Fibroblast of lung (primary cell): ENCODE measurements around the gene SLC45A2. TPM values are rescaled to one million over a fixed set of nuclear protein-coding genes. Genes with fewer than 3 reads are reported as not detected.

ENCODE experiments used
- DNase-seq, 2 donors: peaks; one replicate each; pipeline versions ENCODE4 v3.0.0 to v3.0.0-alpha.2; 2010; ENCODE audit warnings: low read depth in 2 of 2
- H2AFZ ChIP-seq: 2 replicates; pipeline ENCODE4 v1.5.1; 2012; ENCODE audit warnings: low read length, control low read depth, inconsistent platforms
- H3K27ac ChIP-seq: 2 replicates; pipeline ENCODE4 v1.5.1; 2011; ENCODE audit warnings: low read length, control low read depth; ENCODE audit not compliant: insufficient read depth
- H3K27me3 ChIP-seq: 2 replicates; pipeline ENCODE4 v1.5.1; 2011; ENCODE audit warnings: mild to moderate bottlenecking, low read length; ENCODE audit not compliant: control insufficient read depth, insufficient read depth
- H3K36me3 ChIP-seq: 2 replicates; pipeline ENCODE4 v1.5.1; 2011; ENCODE audit warnings: low read length; ENCODE audit not compliant: control insufficient read depth, insufficient read depth
- H3K4me1 ChIP-seq: 2 replicates; pipeline ENCODE4 v1.5.1; 2011; ENCODE audit warnings: low read length; ENCODE audit not compliant: control insufficient read depth, insufficient read depth; ENCODE audit errors: extremely low read depth
- H3K4me2 ChIP-seq: 2 replicates; pipeline ENCODE4 v1.5.1; 2011; ENCODE audit warnings: low read length, control low read depth; ENCODE audit not compliant: insufficient read depth; ENCODE audit errors: extremely low read depth
- H3K4me3 ChIP-seq, 4 experiments: fragments of 200-600 bp in 1 of 4; sonication (generic) in 1 of 4; replicated peaks in 1 of 4; 2 replicates each; pipeline ENCODE4 v1.5.1; 2011 to 2016; ENCODE audit warnings: low read length in 4 of 4, low read depth in 3 of 4, mild to moderate bottlenecking in 3 of 4, control low read depth in 2 of 4, inconsistent platforms in 1 of 4, mixed read lengths in 1 of 4; ENCODE audit not compliant: insufficient read depth in 1 of 4; ENCODE audit errors: control extremely low read depth in 1 of 4
- H3K79me2 ChIP-seq: 2 replicates; pipeline ENCODE4 v1.5.1; 2012; ENCODE audit warnings: mild to moderate bottlenecking, low read length, inconsistent platforms; ENCODE audit not compliant: control insufficient read depth, insufficient read depth
- H3K9ac ChIP-seq: 2 replicates; pipeline ENCODE4 v1.5.1; 2011; ENCODE audit warnings: mild to moderate bottlenecking, low read length, control low read depth; ENCODE audit not compliant: insufficient read depth
- H3K9me3 ChIP-seq: 2 replicates; pipeline ENCODE4 v1.5.1; 2012; ENCODE audit warnings: low read depth, low read length; ENCODE audit not compliant: control insufficient read depth, insufficient read depth
- H4K20me1 ChIP-seq: 2 replicates; pipeline ENCODE4 v1.5.1; 2011; ENCODE audit warnings: low read length; ENCODE audit not compliant: control insufficient read depth, insufficient read depth; ENCODE audit errors: extremely low read depth
- EZH2 ChIP-seq: IDR thresholded peaks from 2 replicates; pipeline ENCODE4 v1.5.1; 2012; ENCODE audit warnings: low read length, control low read depth, mild to moderate bottlenecking; ENCODE audit errors: missing control alignments
- polyA plus RNA-seq, 2 donors: library from polyadenylated mRNA; depleted of rRNA in 1 of 2; stranded (reverse) in 1 of 2; unstranded in 1 of 2; fragments of >200 nt; gene quantifications; 2 replicates each; pipeline ENCODE4 v1.2.1, GENCODE V29; 2011 to 2012; ENCODE audit warnings: missing spikeins in 1 of 2
- total RNA-seq: library from RNA; depleted of rRNA; stranded (reverse); fragments of >200 nt; gene quantifications from 2 replicates; pipeline ENCODE4 v1.2.1, GENCODE V29; 2014
- TF ChIP-seq, protein P1 (sequence below), 2 donors: IDR thresholded peaks in 1 of 2; conservative IDR thresholded peaks in 1 of 2; 1 replicate in 1 of 2; 2 replicates in 1 of 2; pipeline ENCODE4 v1.5.1; 2011 to 2012; ENCODE audit warnings: low read length in 2 of 2, control low read depth in 1 of 2, inconsistent platforms in 1 of 2, low read depth in 1 of 2, mild to moderate bottlenecking in 1 of 2

Gene SLC45A2
- total and polyA plus RNA-seq, 2 donors (not counting 1 experiment from before 2014, with no cell fraction given), result under 0.01 TPM; not detected in 1

DNA sequence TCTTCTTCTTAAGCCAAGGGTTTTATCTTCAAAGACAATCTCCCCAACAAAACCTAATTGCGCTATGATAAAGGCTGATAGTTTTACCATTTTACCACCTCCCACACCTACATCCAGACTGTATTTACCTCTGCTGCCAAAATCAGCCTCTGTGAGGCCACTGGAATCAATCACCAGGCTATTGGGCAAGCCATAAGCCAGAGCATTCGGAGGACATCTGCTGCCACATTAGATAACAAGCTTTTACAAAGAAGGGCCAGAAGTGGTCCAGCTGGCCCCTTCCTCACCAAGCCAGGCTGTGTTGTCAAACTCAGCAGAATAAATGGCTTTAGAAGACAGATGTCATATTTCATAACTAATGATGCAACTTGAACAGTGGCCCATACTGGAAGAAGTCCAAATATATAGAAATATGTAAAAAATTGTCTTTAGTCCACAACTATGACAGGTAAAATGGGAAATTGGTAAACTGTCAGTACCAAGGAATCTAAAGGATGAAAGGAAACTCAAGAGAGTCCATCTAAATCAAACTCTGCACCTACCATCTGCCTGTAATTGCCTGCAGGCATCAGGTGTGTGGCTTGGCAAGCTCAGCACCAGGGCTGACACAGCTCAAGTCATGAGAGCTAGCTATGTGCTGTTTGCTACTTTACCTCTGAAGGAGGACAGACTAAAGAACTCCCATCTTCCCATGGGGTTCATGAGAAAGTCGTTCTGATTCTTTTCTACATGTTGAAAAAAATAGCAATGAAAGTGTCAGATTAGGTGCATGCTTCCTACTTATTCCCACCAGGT, 16.1 kb downstream of the SLC45A2 start:
- no peaks in the 10 kb centered on the region for H3K27me3 ChIP-seq

DNA sequence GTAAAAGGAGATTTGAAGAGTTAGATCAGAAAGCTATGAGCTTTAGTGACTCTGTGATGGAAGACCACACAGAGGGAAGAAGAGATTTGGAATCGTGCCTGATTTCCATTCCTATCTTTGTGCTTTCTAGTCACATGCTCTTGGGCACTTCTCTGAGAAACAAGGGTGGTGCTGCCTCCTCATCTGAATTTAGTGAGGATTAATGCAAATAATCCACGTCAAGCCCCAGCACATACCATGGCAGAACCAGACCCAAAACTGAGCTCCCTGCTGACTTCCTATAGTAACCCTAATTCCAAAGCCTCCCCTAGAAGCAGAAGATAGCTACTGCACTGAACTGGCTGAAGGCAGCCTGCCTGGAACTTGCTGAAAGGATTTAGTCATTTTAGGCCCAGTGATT, 17.7 kb downstream of the SLC45A2 start:
- Histone ChIP-seq H4K20me1 (no peaks in the 10 kb centered on the region), H3K9ac (no peak overlapping the region), H3K4me3 (no peak overlapping the region), H2AFZ (no peak overlapping the region), H3K27ac (no peak overlapping the region), H3K36me3 (no peaks in the 10 kb centered on the region), H3K4me1 (no peaks in the 10 kb centered on the region), H3K4me2 (no peak overlapping the region), H3K79me2 (no peaks in the 10 kb centered on the region), H3K27me3 (peaks cover under 1% of the 10 kb centered on the region), H3K9me3 (no peaks in the 10 kb centered on the region)
- TF ChIP-seq, protein P1, sequence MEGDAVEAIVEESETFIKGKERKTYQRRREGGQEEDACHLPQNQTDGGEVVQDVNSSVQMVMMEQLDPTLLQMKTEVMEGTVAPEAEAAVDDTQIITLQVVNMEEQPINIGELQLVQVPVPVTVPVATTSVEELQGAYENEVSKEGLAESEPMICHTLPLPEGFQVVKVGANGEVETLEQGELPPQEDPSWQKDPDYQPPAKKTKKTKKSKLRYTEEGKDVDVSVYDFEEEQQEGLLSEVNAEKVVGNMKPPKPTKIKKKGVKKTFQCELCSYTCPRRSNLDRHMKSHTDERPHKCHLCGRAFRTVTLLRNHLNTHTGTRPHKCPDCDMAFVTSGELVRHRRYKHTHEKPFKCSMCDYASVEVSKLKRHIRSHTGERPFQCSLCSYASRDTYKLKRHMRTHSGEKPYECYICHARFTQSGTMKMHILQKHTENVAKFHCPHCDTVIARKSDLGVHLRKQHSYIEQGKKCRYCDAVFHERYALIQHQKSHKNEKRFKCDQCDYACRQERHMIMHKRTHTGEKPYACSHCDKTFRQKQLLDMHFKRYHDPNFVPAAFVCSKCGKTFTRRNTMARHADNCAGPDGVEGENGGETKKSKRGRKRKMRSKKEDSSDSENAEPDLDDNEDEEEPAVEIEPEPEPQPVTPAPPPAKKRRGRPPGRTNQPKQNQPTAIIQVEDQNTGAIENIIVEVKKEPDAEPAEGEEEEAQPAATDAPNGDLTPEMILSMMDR (conservative IDR thresholded peaks at IDR 0.05 in 1 of 2, IDR thresholded peaks at IDR 0.05 in 1 of 2; ENCODE audit: low read depth in 1 of 2, low read length in 2 of 2), result no peak
- TF ChIP-seq EZH2, result no peak
- no peak for DNase-seq

More for the DNA sequence above, 16.1 kb downstream of the SLC45A2 start:
- Histone ChIP-seq H3K27ac (no peak overlapping the region), H3K9me3 (no peaks in the 10 kb centered on the region), H3K4me1 (no peaks in the 10 kb centered on the region), H2AFZ (no peak overlapping the region), H3K4me3 (no peak overlapping the region), H3K36me3 (no peaks in the 10 kb centered on the region), H3K9ac (no peak overlapping the region), H3K79me2 (no peaks in the 10 kb centered on the region), H3K4me2 (no peak overlapping the region), H4K20me1 (no peaks in the 10 kb centered on the region)
- DNase-seq, result no peak
- TF ChIP-seq, protein P1 (conservative IDR thresholded peaks at IDR 0.05 in 1 of 2, IDR thresholded peaks at IDR 0.05 in 1 of 2; ENCODE audit: low read depth in 1 of 2, low read length in 2 of 2), result no peak
- no peak for TF ChIP-seq EZH2

DNA sequence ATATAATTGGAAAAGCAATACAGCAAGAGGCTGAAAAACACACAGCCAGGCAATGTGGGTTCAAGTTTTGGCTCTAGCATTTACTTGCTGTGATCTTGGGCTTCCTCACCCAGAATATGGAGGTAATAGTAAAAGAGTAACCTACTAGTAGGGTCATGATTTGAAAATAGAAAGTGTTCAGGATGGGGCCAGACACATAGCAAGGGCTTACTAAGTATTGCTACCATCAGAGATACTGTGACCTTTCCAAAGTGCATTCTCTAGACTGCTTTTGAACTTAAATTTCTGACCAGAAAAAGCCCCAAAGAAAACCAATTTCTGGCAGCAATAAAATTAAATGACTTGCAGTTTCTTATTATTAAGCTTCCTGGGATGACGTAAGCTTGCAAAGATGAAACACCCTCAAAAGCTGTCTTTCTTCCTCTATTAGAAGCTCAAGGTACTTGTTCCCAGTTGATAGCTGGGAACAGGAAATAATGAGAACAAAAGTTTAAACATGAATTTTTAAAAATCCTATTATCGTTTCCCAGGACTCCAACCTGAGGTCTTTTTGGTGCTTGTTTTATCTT, 20.3 kb downstream of the SLC45A2 start:
- Histone ChIP-seq H3K27me3 (peaks cover 2% of the 10 kb centered on the region), H3K4me1 (no peaks in the 10 kb centered on the region), H2AFZ (no peak overlapping the region), H3K79me2 (no peaks in the 10 kb centered on the region), H3K27ac (no peak overlapping the region), H3K9ac (no peak overlapping the region), H3K4me2 (no peak overlapping the region), H3K9me3 (no peaks in the 10 kb centered on the region), H3K4me3 (no peak overlapping the region), H3K36me3 (no peaks in the 10 kb centered on the region), H4K20me1 (no peaks in the 10 kb centered on the region)
- DNase-seq, result no peak
- TF ChIP-seq, protein P1 (conservative IDR thresholded peaks at IDR 0.05 in 1 of 2, IDR thresholded peaks at IDR 0.05 in 1 of 2; ENCODE audit: low read depth in 1 of 2, low read length in 2 of 2), result no peak
- TF ChIP-seq EZH2, result no peak
